Neuronal stem cell (in vitro differentiated cells): ENCODE data around the gene KRT84.
A peak's percentile ranks its signal among the peaks of the same experiment; 100 is the strongest.

Source experiments
- DNase-seq: peaks from one replicate; pipeline ENCODE4 v3.0.0-alpha.2; 2013; ENCODE audit warnings: low spot score
- H2AFZ ChIP-seq: one replicate; pipeline ENCODE4 v1.6.1; 2013; ENCODE audit warnings: mild to moderate bottlenecking, low read length, inconsistent platforms
- H2AK5ac ChIP-seq: 2 replicates; pipeline ENCODE4 v1.6.1; 2013; ENCODE audit warnings: low read depth, mild to moderate bottlenecking, inconsistent platforms, low read length, moderate library complexity, mixed read lengths
- H2BK120ac ChIP-seq: 2 replicates; pipeline ENCODE4 v1.6.1; 2013; ENCODE audit warnings: low read depth, mild to moderate bottlenecking, inconsistent platforms, low read length, moderate library complexity, mixed read lengths
- H2BK12ac ChIP-seq: one replicate; pipeline ENCODE4 v1.6.1; 2013; ENCODE audit warnings: low read length, inconsistent platforms
- H2BK15ac ChIP-seq: 2 replicates; pipeline ENCODE4 v1.6.1; 2013; ENCODE audit warnings: mild to moderate bottlenecking, low read length, inconsistent platforms, mixed read lengths
- H2BK5ac ChIP-seq: one replicate; pipeline ENCODE4 v1.6.1; 2013; ENCODE audit warnings: inconsistent platforms, mild to moderate bottlenecking, low read length, moderate library complexity
- H3K14ac ChIP-seq: one replicate; pipeline ENCODE4 v1.6.1; 2013; ENCODE audit warnings: low read length, inconsistent platforms
- H3K18ac ChIP-seq: 2 replicates; pipeline ENCODE4 v1.6.1; 2013; ENCODE audit warnings: low read length, inconsistent platforms
- H3K23ac ChIP-seq: 2 replicates; pipeline ENCODE4 v1.6.1; 2013; ENCODE audit warnings: low read depth, mild to moderate bottlenecking, mixed read lengths, low read length, inconsistent platforms; ENCODE audit not compliant: poor library complexity
- H3K27ac ChIP-seq: replicated peaks from 3 replicates; pipeline ENCODE4 v1.5.1; 2013; ENCODE audit warnings: low read length, inconsistent platforms
- H3K27me3 ChIP-seq, 3 experiments: 2 replicates each; pipeline ENCODE4 v1.6.1; 2013; ENCODE audit warnings: low read length in 3 of 3, mild to moderate bottlenecking in 2 of 3, inconsistent platforms in 1 of 3, low read depth in 1 of 3, mixed read lengths in 1 of 3, moderate library complexity in 1 of 3; ENCODE audit not compliant: control insufficient read depth in 3 of 3, insufficient read depth in 3 of 3
- H3K36me3 ChIP-seq, 2 donors: replicated peaks in 1 of 2; 2 replicates each; pipeline ENCODE4 v1.6.1; 2013; ENCODE audit warnings: low read length in 2 of 2; ENCODE audit not compliant: control insufficient read depth in 2 of 2, insufficient read depth in 2 of 2
- H3K4ac ChIP-seq: 2 replicates; pipeline ENCODE4 v1.6.1; 2013; ENCODE audit warnings: inconsistent platforms, mild to moderate bottlenecking, low read length, moderate library complexity
- H3K4me1 ChIP-seq, 2 donors: 1 replicate in 1 of 2; 2 replicates in 1 of 2; pipeline ENCODE4 v1.6.1; 2013; ENCODE audit warnings: low read length in 2 of 2, low read depth in 1 of 2; ENCODE audit not compliant: control insufficient read depth in 2 of 2, insufficient read depth in 1 of 2
- H3K4me2 ChIP-seq: one replicate; pipeline ENCODE4 v1.6.1; 2013; ENCODE audit warnings: mild to moderate bottlenecking, low read length, inconsistent platforms; ENCODE audit not compliant: insufficient read depth, poor library complexity, severe bottlenecking
- H3K4me3 ChIP-seq, 2 donors: 2 replicates each; pipeline ENCODE4 v1.5.1; 2013; ENCODE audit warnings: low read length in 2 of 2, mild to moderate bottlenecking in 2 of 2, inconsistent platforms in 1 of 2, moderate library complexity in 1 of 2
- H3K79me1 ChIP-seq: one replicate; pipeline ENCODE4 v1.6.1; 2013; ENCODE audit warnings: low read depth, mild to moderate bottlenecking, inconsistent platforms, low read length, moderate library complexity
- H3K9ac ChIP-seq: one replicate; pipeline ENCODE4 v1.6.1; 2013; ENCODE audit warnings: mild to moderate bottlenecking, low read depth, low read length, inconsistent platforms; ENCODE audit not compliant: poor library complexity
- H3K9me3 ChIP-seq, 2 donors: replicated peaks in 1 of 2; 2 replicates each; pipeline versions ENCODE3 to v1.6.1; 2013; ENCODE audit warnings: low read length in 2 of 2, mild to moderate bottlenecking in 2 of 2, inconsistent platforms in 1 of 2, low read depth in 1 of 2, mixed read lengths in 1 of 2, moderate library complexity in 1 of 2; ENCODE audit not compliant: control insufficient read depth in 2 of 2, insufficient read depth in 1 of 2
- H4K8ac ChIP-seq: one replicate; pipeline ENCODE4 v1.6.1; 2013; ENCODE audit warnings: low read depth, mild to moderate bottlenecking, inconsistent platforms, low read length, moderate library complexity
- H4K91ac ChIP-seq: one replicate; pipeline ENCODE4 v1.6.1; 2013; ENCODE audit warnings: low read length, low read depth, mild to moderate bottlenecking, inconsistent platforms; ENCODE audit not compliant: poor library complexity
- WGBS, 2 donors: extraction: QIAGEN DNeasy Blood & Tissue Kit; methylation state at CpG; one replicate each; pipeline ENCODE4 v1.1.7; 2013; ENCODE audit warnings: missing lambda C conversion rate in 2 of 2, mixed read lengths in 1 of 2; ENCODE audit not compliant: insufficient read length in 2 of 2, insufficient replicate concordance in 1 of 2; ENCODE audit errors: extremely low coverage in 2 of 2; 5-methylcytosine and 5-hydroxymethylcytosine counted together

KRT84 gene

GRCh38 chr12:52379536-52379935 lies 5.9 kb downstream of the KRT84 start:
- H4K91ac ChIP-seq = no peak overlapping the region
- no peak overlapping the region for H3K14ac ChIP-seq
- no peak for DNase-seq
- H3K4me3 ChIP-seq = no peak overlapping the region
- H2AFZ ChIP-seq = no peak overlapping the region
- no peak overlapping the region for H2AK5ac ChIP-seq
- H3K23ac ChIP-seq = no peak overlapping the region
- H2BK12ac ChIP-seq = no peak overlapping the region
- no peak overlapping the region for H2BK15ac ChIP-seq
- no peak overlapping the region for H4K8ac ChIP-seq
- no peak overlapping the region for H3K27ac ChIP-seq
- no peak overlapping the region for H3K4me2 ChIP-seq
- no peak overlapping the region for H3K18ac ChIP-seq
- no peaks in the 10 kb centered on the region for H3K79me1 ChIP-seq
- no peak overlapping the region for H3K9ac ChIP-seq
- H2BK5ac ChIP-seq = no peak overlapping the region
- no peak overlapping the region for H3K4ac ChIP-seq
- peaks cover 0 to 5% (median 0%) of the 10 kb centered on the region in 3 experiments for H3K27me3 ChIP-seq
- H3K4me1 ChIP-seq = no peaks in the 10 kb centered on the region
- H3K9me3 ChIP-seq = no peaks in the 10 kb centered on the region
- H3K36me3 ChIP-seq = no peaks in the 10 kb centered on the region
- no peak overlapping the region for H2BK120ac ChIP-seq
- no CpG with 5 or more reads among the region's 6 CpGs for WGBS, 2 donors

GRCh38 chr12:52378091-52378490 lies 7.4 kb downstream of the KRT84 start:
- Histone ChIP-seq H3K4me3 (no peak overlapping the region), H3K27ac (no peak overlapping the region), H3K4me2 (no peak overlapping the region), H3K79me1 (no peaks in the 10 kb centered on the region), H3K4ac (no peak overlapping the region), H3K36me3 (no peaks in the 10 kb centered on the region), H2BK15ac (peak overlapping the region; percentile 24), H2BK120ac (no peak overlapping the region), H2AK5ac (peak overlapping the region; percentile 38), H2BK5ac (no peak overlapping the region), H2BK12ac (no peak overlapping the region), H3K9me3 (no peaks in the 10 kb centered on the region), H3K9ac (no peak overlapping the region), H2AFZ (no peak overlapping the region), H3K18ac (peak overlapping the region; percentile 44), H3K14ac (no peak overlapping the region), H3K27me3 (peaks cover 0 to 5% (median 0%) of the 10 kb centered on the region in 3 experiments), H4K91ac (no peak overlapping the region), H3K23ac (no peak overlapping the region), H3K4me1 (no peaks in the 10 kb centered on the region), H4K8ac (no peak overlapping the region)
- WGBS, 2 donors = no CpG with 5 or more reads among the region's 19 CpGs
- no peak for DNase-seq

DNA sequence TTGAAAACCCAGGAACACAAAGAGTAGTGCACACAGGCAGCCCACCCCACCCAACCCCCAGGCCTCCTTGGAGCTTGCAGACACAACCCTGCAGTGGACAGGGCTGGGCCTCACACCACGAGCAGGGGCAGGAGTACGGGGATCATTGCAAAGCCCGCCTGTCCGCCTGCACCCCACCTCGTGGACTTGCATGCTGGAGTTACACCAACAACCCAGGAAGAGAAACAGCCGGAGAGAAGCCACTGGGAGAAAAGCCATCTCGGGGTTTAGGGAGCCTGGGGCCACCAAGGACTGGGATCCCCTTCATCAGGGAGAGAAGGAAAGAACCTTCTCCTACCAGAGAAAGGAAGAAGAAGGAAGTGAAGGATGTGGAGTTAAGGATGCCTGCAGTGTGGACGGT lies 8.2 kb downstream of the KRT84 start:
- no peak overlapping the region for H2AK5ac ChIP-seq
- no peak overlapping the region for H4K91ac ChIP-seq
- no peak for DNase-seq
- H3K14ac ChIP-seq = no peak overlapping the region
- peak overlapping the region; percentile 42 for H2BK15ac ChIP-seq
- no peak overlapping the region for H3K4ac ChIP-seq
- H2BK5ac ChIP-seq = no peak overlapping the region
- H3K36me3 ChIP-seq = no peaks in the 10 kb centered on the region
- no peak overlapping the region for H3K23ac ChIP-seq
- no peak overlapping the region for H3K4me3 ChIP-seq
- WGBS, 2 donors = no CpG with 5 or more reads among the region's 8 CpGs
- H3K4me2 ChIP-seq = no peak overlapping the region
- H3K79me1 ChIP-seq = no peaks in the 10 kb centered on the region
- H4K8ac ChIP-seq = no peak overlapping the region
- no peak overlapping the region for H2AFZ ChIP-seq
- no peaks in the 10 kb centered on the region for H3K9me3 ChIP-seq
- H2BK120ac ChIP-seq = no peak overlapping the region
- H3K9ac ChIP-seq = no peak overlapping the region
- no peak overlapping the region for H3K27ac ChIP-seq
- no peaks in the 10 kb centered on the region for H3K4me1 ChIP-seq
- H3K18ac ChIP-seq = no peak overlapping the region
- no peaks in the 10 kb centered on the region for H3K27me3 ChIP-seq
- no peak overlapping the region for H2BK12ac ChIP-seq

DNA sequence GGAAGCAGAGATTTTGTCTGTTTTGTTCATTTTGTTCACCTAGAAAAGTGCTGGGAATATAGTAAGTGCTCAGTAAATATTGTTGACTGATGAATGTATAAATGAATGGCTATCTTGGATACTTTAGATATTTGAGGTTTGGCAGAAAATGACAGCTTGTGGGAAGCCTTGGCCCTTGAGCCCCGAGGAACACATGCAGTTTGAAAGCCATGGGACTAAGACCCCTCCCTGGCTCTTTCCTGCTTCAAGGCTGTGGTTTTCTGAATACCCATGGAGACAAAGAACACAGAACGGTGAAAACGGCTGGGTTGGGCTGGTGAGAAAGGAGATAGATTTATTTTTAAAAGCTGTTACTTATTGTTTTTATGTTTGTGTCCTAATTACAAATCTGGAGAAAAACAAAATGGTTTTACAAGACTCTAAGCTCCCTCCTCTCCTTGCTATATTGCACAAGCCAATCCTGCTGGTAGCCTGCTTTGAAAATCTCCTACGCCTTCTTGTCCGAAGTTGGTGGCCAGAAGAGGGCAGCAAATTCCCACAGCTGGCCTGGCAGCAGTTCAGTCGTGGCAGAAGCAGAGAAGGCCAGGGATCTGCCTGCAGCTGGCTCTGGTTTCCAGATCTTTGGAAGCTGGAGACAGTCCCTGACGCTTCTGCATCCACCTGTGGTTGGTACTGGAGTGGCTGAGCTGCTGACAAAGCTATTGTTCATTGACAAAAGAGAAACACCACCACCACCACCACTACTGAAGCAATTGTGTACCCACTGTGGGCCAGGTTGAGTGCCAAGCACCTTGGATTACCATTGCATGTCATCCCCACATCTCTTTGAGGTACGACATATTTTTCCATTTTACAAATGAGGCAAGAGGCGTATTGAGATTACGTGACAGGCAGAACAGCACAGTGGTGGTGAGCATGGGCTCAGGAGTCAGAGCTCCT lies 13.0 kb downstream of the KRT84 start:
- H2AFZ ChIP-seq = no peak overlapping the region
- no peak overlapping the region for H3K23ac ChIP-seq
- no CpG with 5 or more reads among the region's 10 CpGs for WGBS, 2 donors
- no peak overlapping the region for H2BK12ac ChIP-seq
- H3K4me3 ChIP-seq = no peak overlapping the region
- no peaks in the 10 kb centered on the region for H3K79me1 ChIP-seq
- H3K18ac ChIP-seq = no peak overlapping the region
- no peak overlapping the region for H2AK5ac ChIP-seq
- H3K4ac ChIP-seq = no peak overlapping the region
- H3K27me3 ChIP-seq = no peaks in the 10 kb centered on the region
- no peaks in the 10 kb centered on the region for H3K9me3 ChIP-seq
- H2BK15ac ChIP-seq = no peak overlapping the region
- no peak overlapping the region for H2BK5ac ChIP-seq
- H3K9ac ChIP-seq = no peak overlapping the region
- H3K14ac ChIP-seq = no peak overlapping the region
- no peaks in the 10 kb centered on the region for H3K36me3 ChIP-seq
- peaks cover 0 to 2% of the 10 kb centered on the region in 2 donors for H3K4me1 ChIP-seq
- no peak overlapping the region for H2BK120ac ChIP-seq
- H4K91ac ChIP-seq = no peak overlapping the region
- no peak overlapping the region for H3K4me2 ChIP-seq
- peak; percentile 68 for DNase-seq
- H4K8ac ChIP-seq = no peak overlapping the region
- H3K27ac ChIP-seq = no peak overlapping the region
